GM18520 (cell line): ENCODE measurements around the gene CACNA2D3.

ENCODE experiments used
- ATAC-seq: cut with Tn5 transposase; IDR thresholded peaks from one replicate; pipeline ENCODE4 v1.9.1; 2021; ENCODE audit not compliant: unreplicated experiment

Gene CACNA2D3

DNA sequence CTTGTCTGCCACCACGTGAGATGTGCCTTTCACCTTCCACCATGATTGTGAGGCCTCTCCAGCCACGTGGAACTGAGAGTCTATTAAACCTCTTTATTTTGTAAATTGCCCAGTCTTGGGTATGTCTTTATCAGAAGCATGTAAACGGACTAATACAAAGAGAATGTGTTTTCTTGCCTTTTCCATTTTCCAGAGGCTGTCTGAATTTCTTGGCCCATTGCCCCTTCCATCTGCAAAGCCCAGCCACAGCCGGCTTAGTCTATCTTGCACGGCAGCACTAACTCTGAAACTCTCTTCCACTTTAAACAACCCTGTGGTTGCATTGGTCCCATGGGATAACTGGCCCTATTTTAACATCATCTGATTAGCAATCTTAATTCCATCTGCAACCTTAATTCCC, 590.2 kb downstream of the CACNA2D3 start:
- ATAC-seq, result no peak

DNA sequence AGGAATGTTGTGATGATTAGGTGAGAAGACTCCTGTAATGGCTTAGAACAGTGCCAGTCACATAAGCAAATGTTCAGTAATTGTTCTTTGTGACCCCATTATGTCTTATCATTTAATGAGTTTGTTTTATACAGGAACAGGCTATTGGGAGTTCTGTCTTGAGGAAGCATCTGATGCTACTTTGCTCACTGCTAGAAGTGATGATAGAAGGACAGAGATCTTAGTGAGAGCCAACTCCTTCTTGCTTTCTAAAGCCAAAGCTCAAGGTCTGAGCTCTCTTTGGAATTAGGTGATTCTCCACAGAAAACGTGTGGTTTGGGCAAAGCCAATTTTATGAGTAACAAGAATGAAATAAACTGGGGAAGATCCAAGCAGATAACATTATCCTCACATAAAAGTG, 590.7 kb downstream of the CACNA2D3 start:
- no peak for ATAC-seq

DNA sequence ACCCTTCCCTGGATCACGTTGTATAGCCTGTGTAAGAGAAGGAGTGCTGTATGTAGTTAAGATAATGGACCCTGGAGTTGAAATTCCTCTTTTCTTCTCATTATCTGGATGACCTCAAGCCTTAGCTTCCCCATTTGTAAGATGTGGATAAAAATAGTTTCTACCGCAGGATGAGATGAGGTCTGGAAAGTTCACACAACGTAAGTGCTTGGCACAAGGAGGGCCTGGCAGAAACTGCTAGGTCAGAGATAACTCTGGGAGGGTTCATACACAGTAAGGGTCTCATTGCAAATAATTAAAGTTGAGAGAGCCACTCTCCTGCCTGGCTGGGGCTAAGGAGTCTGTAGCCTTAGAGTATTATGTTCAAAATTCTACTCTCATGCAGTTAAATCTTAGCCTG, 591.1 kb downstream of the CACNA2D3 start:
- no peak for ATAC-seq

DNA sequence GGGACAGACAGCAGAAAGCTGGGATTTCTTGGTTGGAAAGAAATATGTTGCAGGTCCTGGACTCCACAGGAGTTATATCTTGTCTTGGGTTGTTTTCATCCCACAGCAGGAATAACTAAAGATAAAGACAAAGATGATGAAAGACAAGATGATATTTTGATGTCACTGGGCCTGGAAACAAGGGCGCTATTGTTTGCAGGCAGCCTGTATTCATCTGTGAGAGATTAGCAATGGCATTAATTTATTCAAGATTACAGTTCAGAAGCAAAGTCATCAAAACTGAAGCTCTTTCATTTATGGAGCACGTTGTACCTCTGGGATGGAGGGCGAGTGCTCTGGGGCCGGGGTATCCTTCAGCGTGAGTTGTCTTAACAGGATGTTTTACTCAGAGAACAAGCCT, 591.7 kb downstream of the CACNA2D3 start:
- ATAC-seq, result no peak

DNA sequence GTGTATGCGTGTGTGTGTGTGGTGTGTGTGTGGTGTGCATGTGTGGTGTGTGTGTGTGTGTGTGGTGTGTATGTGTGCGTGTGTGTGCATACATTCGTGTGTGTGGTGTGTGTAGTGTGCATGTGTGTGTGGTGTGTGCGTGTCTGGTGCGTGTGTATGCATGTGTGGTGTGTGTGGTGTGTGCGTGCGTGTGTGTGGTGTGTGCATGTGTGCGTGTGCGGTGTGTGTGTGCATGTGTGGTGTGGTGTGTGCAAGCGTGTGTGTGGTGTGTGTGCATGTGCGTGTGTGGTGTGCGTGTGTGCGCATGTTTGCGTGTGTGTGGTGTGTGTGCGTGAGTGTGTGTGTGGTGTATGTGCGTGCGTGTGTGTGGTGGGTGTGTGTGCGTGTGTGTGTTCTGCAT, 595.2 kb downstream of the CACNA2D3 start:
- no peak for ATAC-seq

DNA sequence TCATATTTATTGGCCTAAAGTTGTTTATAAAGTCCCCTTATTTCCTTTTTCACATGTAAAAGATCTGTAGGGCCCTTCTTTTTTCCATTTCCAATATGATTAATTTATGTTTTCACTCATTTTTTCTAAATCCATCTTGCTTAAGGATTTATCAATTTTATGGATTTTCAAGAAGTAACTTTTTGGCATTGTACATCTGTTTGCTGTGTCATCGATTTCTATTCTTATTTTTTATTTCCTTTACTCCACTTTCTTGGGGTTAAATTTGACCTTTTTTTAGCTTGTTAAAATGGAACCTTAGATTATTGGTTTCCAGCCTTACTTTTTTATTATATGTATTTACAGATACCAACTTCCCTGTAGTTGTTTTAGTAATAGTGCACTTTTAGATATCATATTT, 597.6 kb downstream of the CACNA2D3 start:
- no peak for ATAC-seq

DNA sequence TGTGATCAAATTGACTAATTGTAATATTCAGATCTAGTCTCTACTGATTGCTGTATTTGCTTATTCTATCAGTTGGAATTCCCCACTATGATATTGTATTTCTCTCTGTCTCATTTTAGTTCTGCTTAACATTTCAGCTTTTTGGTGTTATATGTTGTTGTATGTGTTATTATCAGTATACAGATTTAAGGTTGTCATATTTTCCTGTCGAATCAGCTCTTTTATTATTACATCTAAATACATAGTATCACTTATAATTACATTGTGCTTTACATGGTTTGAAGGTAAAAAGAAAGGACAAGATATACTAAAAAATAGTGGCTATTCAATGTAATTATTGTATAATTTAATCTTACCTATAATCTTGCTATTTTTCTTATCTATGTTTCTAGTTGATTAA, 598.3 kb downstream of the CACNA2D3 start:
- ATAC-seq, result no peak

DNA sequence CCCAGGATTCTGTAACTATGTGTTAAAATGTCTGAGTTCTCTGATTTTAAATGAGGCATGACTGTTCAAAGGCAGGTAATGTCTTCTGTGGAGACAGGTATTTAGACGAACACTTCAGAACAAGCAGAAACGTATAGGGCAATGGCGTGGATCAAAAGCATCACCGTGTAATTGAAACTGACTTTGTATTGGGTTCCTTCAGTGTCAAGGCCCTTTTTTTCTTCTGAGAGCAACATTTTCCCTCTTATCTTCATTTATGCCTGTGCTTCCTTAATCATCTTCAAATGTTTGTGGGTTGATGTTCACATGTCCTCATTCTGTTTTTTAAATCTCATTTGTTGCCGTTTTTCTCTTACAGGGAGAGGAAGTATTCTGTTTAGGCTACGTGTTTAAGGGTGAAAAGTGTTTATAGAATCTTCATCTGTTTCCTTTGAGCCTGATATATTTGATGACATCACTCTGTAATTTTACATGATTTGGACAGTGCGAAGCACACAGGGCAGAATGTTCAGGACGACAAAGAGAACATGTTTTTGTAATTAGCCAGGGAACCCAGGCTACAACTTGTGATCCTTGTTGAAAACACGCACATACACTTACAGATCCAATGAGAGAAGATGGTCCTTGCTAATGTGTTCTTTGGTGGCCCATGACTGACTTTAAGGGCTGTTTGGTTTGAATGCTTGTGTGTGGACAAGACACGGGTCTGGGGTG, 609.5 kb downstream of the CACNA2D3 start:
- no peak for ATAC-seq

DNA sequence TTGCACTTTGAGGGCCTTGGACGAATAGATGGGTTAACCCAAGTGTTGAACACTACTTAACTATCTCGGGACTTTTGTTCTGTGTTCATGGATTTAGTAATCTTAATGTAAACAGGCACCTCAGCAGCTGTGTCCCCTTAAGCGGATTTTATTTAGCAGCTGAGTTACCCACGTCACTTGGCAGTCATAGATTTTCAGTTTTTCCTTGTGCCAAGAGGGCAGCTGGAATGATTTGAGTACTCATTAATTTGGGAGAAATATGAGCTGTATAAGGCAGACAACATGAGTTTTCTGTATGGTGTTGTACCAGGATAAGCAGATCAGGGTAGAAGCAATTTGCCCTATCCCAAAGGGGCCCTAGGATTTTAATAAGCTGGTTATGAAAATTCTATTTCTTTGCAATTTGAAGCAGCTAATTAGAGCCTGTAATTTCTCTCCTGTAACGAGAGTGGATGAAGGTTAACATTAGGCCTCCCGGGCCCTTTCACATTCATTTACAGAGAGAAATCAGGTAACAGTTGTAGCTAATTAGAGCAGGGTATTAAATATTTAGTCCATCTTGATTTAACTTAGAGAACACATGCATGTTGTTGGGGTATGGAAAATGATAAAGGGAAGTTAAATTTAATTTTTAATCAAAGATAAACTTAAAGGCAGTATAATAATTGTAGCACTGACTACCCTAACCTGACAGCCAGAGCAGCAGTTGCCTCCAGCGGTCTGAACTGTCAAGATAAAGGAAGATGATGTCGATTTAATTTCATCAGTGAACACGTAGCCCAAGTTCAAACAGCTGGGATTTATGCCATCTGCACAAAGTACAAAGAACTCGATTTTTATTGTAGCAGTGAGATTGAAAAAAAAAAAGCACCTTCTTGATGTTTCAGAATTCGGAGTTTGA, 611.0 kb downstream of the CACNA2D3 start:
- no peak for ATAC-seq

DNA sequence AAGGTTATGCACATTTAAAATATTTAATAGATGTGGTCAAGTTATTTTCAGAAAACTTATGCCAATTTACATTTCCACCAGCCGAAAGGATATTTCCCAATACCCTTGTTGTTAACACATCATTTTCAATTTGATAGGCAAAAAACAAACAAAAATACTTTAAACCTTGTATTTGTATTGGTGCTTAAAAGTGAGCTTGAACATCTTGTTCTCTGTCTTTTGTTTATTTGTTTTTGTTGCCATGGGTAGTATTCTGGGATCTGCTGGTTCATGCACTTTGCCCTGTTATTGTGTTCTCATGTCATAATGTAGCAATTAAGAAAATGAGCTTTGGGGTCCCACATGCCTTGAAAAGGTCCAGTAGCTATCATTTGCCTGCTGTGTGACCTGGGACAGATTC, 614.1 kb downstream of the CACNA2D3 start:
- ATAC-seq, result no peak

DNA sequence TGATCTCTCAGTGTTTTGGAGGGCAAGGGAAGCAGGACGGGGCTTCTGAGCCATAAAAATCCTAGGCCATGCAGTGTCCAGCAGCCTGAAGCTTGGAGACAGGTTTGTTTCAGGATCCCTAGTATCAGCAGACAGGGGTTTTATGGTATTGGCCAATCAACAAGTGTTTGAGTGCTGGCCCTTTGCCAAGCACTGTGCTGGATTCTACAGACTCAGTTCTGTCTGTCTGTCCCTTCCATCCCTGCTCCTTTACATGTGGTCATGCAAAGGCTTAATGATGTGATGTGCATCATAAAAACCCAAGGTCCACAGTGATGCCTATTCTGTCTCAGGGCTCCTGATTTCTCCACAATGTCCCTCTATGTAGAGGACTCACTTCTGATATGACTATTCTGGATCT, 621.4 kb downstream of the CACNA2D3 start:
- ATAC-seq, result no peak

DNA sequence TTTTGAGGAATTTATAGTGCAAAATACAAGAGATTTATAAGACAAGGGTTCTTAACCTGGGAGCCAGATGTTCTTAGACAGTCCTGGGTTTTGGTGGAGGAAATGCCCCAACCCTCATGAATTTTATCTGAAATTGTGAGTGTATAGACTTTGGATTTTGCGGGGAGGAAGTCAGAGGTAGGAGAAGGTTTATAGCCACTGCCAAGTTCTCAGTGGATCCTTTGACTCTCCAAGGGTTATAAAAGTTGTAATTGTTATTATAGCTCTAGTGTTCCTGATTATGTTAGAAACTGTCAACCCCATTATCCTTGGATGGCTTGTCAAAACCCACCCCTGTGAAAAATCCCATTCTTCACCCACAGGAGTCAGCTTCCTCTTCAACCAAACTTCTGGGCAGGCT, 621.9 kb downstream of the CACNA2D3 start:
- no peak for ATAC-seq

DNA sequence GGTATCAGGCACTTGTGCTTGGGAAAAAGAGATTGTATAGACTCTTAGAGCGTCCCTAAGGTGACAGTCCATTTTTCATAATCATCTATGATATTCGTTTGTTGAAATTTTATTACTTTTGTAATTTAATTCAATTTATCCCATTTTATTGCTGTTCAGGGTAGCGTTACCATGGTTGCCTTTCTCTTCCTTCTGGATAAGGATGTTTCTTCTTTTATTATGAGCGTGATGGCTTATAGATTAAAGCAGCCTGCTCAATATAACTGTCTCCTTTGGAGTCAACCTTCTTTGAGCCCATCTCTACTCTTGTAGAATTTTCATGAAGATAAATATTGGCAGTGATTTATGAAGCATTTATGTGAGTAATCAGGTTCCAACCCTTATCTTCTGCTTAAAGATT, 623.5 kb downstream of the CACNA2D3 start:
- no peak for ATAC-seq

DNA sequence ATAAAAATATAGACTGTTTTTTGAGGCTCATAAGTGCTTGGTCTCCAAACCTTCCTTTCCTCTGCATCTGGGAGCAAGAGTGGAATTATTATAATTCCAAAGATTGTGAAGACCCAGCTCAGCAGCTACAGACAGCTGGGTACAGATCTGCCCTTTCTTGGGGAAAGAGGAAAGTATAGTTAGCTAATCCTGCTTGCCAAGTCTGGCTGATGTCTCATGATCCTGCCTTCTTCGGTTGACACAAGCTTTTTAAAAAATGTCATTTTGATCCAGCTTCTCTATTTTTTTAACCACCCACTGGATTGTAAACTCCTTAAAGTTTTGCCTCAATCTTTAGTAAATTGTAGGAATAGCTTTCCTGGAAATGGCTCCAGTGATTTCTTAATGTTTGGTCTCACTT, 624.4 kb downstream of the CACNA2D3 start:
- no peak for ATAC-seq

DNA sequence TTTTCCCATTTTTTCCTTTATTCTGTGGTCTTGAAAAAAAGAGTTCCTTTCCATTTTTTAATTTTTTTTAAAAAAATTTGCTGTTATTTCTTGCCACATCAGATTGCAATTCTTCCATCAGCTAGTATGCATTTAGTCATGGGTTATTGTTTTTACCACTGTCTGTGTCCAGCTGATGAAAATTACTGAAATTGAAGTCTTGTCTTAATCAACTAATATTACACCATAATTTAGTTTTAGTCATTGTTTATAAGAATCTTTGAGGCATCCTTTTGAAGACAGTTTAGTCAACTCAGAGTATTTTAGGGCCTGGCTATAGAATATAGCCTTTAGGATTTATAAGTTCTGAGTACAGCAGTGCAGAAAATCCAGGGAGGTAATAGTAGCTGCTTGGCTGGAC, 633.4 kb downstream of the CACNA2D3 start:
- no peak for ATAC-seq

DNA sequence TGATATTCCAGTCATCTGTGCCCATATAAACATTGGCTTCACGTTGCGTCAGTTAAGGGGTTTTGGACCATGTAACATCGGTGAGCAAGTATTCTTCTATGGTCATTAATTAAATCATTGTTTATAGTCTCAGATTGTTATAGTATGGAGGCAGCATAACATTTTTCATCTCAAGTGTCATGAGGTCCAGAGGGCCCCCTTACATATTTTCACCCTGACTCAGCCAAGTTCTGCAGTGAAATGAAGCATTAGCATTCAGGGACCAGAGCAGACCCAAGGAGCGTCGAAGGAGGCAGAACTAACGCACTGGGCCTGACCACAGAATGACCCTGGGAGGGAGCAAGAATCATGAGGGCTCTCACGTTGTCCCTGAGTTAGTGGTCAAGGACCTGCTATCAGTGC, 634.0 kb downstream of the CACNA2D3 start:
- ATAC-seq, result no peak

DNA sequence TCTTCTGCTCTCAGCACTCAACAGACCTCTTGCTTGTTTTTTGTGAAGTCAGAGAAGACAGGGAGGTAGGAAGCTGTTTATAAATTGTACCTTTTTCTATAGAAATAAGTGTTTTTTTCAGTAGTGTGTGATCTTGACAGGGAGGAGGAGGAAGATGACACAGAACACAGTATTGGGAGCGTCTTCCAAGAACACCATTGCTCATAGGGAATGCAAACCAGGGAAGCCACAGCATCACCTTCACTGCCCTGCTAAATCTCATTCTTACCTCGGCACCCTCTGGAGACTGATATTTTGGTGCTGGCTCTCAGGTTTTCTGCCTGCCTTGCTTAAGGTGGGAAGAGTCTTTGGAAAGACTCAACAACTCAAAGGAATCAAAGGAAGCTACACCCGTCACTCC, 636.1 kb downstream of the CACNA2D3 start:
- ATAC-seq, result no peak

DNA sequence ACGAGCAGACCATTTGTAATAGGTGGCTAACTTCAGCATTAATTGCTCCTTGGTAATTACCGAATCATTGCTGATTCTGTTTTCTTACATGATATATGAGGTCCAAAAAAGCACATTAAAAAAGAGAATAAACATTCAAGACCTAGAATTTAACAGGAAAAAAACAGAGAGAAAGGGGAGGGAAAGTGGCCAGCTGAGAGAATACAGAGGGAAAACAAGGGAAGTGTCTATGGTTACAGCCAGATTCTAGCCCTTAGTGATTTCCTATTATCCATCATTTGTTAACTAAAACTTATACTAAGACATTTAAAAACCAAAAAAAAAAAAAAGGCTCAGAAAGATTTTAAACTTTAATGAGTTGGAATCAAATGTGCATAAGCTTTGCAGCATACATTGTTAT, 636.8 kb downstream of the CACNA2D3 start:
- no peak for ATAC-seq

DNA sequence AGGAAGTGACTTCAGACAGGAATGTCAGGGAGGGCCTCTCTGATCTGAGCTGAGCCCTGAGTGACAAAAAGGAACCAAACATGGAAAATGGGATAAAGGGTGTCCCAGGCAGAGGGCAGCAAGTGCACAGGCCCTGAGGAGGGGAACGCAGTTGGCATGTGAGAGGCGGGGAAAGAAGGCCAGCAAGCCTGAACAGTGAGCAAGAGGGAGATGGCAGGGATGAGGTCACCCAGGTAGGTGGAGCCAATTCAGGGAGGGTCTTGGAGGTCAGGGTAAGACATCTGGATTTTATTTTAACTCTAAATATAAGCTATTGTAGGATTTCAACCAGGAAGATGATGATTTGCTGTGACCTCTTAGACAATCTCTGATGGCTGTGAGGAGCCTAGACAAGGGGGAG, 637.8 kb downstream of the CACNA2D3 start:
- ATAC-seq, result no peak

DNA sequence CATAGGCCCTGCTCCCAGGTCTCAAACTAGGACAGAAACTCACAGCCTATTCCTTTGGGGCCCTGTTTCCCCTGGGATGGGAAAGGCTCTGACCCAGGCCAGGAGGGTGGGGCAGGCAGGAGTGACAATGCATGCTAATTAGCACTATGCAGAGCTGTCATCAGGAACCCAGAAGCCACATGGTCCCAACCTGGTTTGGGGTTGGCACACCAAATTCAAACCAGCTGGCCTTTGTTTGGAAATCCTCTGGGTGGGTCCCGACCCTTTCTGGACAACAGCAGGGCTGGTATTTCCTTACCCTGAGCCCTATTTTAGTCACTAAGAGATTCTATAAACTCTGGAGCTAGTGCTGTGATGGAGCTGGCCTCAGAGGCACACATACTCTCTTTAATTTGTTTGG, 639.3 kb downstream of the CACNA2D3 start:
- ATAC-seq, result no peak

DNA sequence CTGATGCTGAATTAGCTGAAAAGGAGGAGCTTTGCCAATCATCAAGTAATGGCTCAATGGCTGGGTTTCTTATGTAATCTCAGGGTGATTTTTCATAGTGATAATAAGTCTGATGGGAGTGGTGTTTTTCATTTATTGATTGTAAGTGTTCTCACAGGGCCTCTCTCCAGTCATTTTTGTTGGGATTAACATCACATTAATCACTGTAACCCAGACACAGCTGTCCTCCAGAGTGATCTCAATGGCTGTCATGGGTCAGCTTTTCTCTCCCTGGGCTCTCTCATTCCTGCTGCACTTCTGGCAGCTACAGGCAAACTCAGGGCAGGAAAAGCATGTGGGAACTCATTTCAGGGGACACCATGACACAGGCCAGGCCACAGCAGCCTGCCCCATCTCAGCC, 642.6 kb downstream of the CACNA2D3 start:
- ATAC-seq, result no peak

DNA sequence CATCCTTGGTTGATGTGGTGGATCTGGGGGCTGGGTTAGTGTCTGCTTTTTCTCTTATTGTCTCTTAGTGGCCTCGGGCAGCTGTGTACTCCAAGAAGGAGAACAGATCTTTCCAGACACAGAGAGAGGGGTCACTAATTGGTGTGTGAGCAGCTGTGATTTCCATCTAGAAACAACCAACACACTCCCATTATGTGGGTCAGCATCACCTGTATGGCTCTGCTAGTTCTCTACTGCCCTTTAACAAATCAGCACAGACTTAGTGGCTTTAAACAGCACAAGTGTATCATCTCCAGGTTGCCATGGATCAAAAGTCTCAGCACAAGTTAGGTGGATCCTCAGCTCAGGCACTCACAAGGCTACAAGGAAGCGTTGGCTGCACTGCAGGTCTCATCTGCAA, 648.7 kb downstream of the CACNA2D3 start:
- ATAC-seq, result no peak

DNA sequence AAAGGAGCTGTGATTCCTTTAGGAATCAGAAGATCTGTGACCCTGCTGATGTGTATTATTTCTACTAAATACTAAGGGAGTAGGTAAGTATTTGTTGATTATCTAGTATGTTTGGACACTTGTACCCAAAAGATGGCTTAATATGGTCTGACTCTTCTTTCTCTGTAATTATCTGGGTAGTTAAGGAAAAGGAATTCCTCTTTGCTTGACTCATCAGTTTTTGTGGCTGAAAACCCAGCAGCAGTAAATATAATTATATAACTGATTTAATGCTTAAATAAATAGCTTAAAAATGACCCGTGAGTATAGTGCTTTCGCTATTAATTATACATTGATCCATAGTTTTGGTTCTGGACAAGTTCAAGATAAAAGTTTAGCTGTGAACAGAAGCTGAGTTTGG, 649.7 kb downstream of the CACNA2D3 start:
- ATAC-seq, result no peak
